ENCODE measurements around the gene GMDS. TPM values are rescaled to one million over a fixed set of nuclear protein-coding genes. Genes with fewer than 3 reads are reported as not detected.

The GMDS gene
- polyA plus RNA-seq, 1 of the 3 experiments (the other 2 are of a cell fraction), result 12.3 TPM

- Histone ChIP-seq H3K9me3 (no peaks in the 10 kb centered on the region), H3K4me3 (ENCODE audit: low read depth in 2 of 2, low read length in 1 of 2) (no peak overlapping the region), H3K79me2 (ENCODE audit: insufficient read depth) (no peaks in the 10 kb centered on the region), H3K4me1 (ENCODE audit: control insufficient read depth in 1 of 2, insufficient read depth in 2 of 2, low read depth in 1 of 2, low read length in 1 of 2) (peaks cover 4 to 12% of the 10 kb centered on the region in 2 experiments; a peak in 2 of 4 replicates), H3K9ac (no peak overlapping the region), H3K4me2 (no peak overlapping the region), H3F3A (replicated peaks; ENCODE audit: insufficient read depth) (no peaks in the 10 kb centered on the region), H3K36me3 (replicated peaks in 1 of 2; ENCODE audit: control insufficient read depth in 1 of 2, insufficient read depth in 2 of 2, low read length in 1 of 2) (no peaks in the 10 kb centered on the region), H4K20me1 (ENCODE audit: insufficient read depth) (no peaks in the 10 kb centered on the region), H3K27ac (ENCODE audit: low read depth in 2 of 2, low read length in 1 of 2) (no peak overlapping the region), H3K9me2 (no peaks in the 10 kb centered on the region), H3K27me3 (ENCODE audit: insufficient read depth) (no peaks in the 10 kb centered on the region), H2AFZ (ENCODE audit: low read depth) (no peak overlapping the region)
- WGBS (ENCODE audit: low lambda C conversion rate), result 72% methylated on average over 2 of the region's 2 CpGs
- CTCF ChIA-PET, result no interaction called here
- TF ChIP-seq NRF1 (IDR thresholded peaks at IDR 0.05; ENCODE audit: low read depth, low read length) (no peak), ELF1 (IDR thresholded peaks at IDR 0.05) (no peak), TEAD4 (IDR thresholded peaks at IDR 0.05; ENCODE audit: borderline replicate concordance, insufficient read depth) (no peak), GABPA (IDR thresholded peaks at IDR 0.05; ENCODE audit: low read depth) (no peak), SMC3 (IDR thresholded peaks at IDR 0.05; ENCODE audit: low read depth, low read length) (no peak)
- DNase-seq, result no peak
- POLR2A ChIA-PET, result no interaction called here
Measured at GRCh38 chr6:2230659-2231277, 14.6 kb downstream of the GMDS start.

- no peak overlapping the region for H2AFZ ChIP-seq (ENCODE audit: low read depth)
- H3K4me2 ChIP-seq, result no peak overlapping the region
- no peak overlapping the region for H3K4me3 ChIP-seq (ENCODE audit: low read depth in 2 of 2, low read length in 1 of 2)
- H3K79me2 ChIP-seq (ENCODE audit: insufficient read depth), result no peaks in the 10 kb centered on the region
- no peaks in the 10 kb centered on the region for H3K9me2 ChIP-seq
- no peaks in the 10 kb centered on the region for H3K36me3 ChIP-seq (replicated peaks in 1 of 2; ENCODE audit: control insufficient read depth in 1 of 2, insufficient read depth in 2 of 2, low read length in 1 of 2)
- 100% methylated on average over 3 of the region's 4 CpGs for WGBS (ENCODE audit: low lambda C conversion rate)
- no peaks in the 10 kb centered on the region for H3K9me3 ChIP-seq
- H3K27me3 ChIP-seq (ENCODE audit: insufficient read depth), result no peaks in the 10 kb centered on the region
- DNase-seq, result no peak
- POLR2A ChIA-PET, result no interaction called here
- no peak for TF ChIP-seq EZH2phosphoT487 (IDR thresholded peaks at IDR 0.05; ENCODE audit: borderline replicate concordance, low read depth)
- no peak for TF ChIP-seq RFX5 (IDR thresholded peaks at IDR 0.05; ENCODE audit: low read length)
- TF ChIP-seq RAD21 (IDR thresholded peaks at IDR 0.05; ENCODE audit: low read length), result no peak
- no peaks in the 10 kb centered on the region for H4K20me1 ChIP-seq (ENCODE audit: insufficient read depth)
- H3K4me1 ChIP-seq (ENCODE audit: control insufficient read depth in 1 of 2, insufficient read depth in 2 of 2, low read depth in 1 of 2, low read length in 1 of 2), result peaks cover 0 to 14% of the 10 kb centered on the region in 2 experiments; a peak in 1 of 4 replicates
- H3K9ac ChIP-seq, result no peak overlapping the region
- H3F3A ChIP-seq (replicated peaks; ENCODE audit: insufficient read depth), result no peaks in the 10 kb centered on the region
- CTCF ChIA-PET, result no interaction called here
- no peak overlapping the region for H3K27ac ChIP-seq (ENCODE audit: low read depth in 2 of 2, low read length in 1 of 2)
Measured at GRCh38 chr6:2229742-2230141, 15.7 kb downstream of the GMDS start.

- no peaks in the 10 kb centered on the region for H3K27me3 ChIP-seq (ENCODE audit: insufficient read depth)
- H3K9ac ChIP-seq, result no peak overlapping the region
- CTCF ChIA-PET, result interaction anchor here (1.0 to 1.3 kb wide), 2 partner anchors 10 to 20 kb away, joined by 3 to 4 read pairs; no protein-coding TSS in a partner anchor
- no peak overlapping the region for H3K27ac ChIP-seq (ENCODE audit: low read depth in 2 of 2, low read length in 1 of 2)
- peaks cover 0 to 14% of the 10 kb centered on the region in 2 experiments; a peak in 1 of 4 replicates for H3K4me1 ChIP-seq (ENCODE audit: control insufficient read depth in 1 of 2, insufficient read depth in 2 of 2, low read depth in 1 of 2, low read length in 1 of 2)
- H3K9me2 ChIP-seq, result no peaks in the 10 kb centered on the region
- H3F3A ChIP-seq (replicated peaks; ENCODE audit: insufficient read depth), result no peaks in the 10 kb centered on the region
- no peaks in the 10 kb centered on the region for H3K36me3 ChIP-seq (replicated peaks in 1 of 2; ENCODE audit: control insufficient read depth in 1 of 2, insufficient read depth in 2 of 2, low read length in 1 of 2)
- POLR2A ChIA-PET, result no interaction called here
- no peak overlapping the region for H3K4me2 ChIP-seq
- no peak for DNase-seq
- no peak overlapping the region for H3K4me3 ChIP-seq (ENCODE audit: low read depth in 2 of 2, low read length in 1 of 2)
- WGBS (ENCODE audit: low lambda C conversion rate), result 78% methylated on average over 4 of the region's 4 CpGs
- H3K9me3 ChIP-seq, result no peaks in the 10 kb centered on the region
- H4K20me1 ChIP-seq (ENCODE audit: insufficient read depth), result no peaks in the 10 kb centered on the region
- no peaks in the 10 kb centered on the region for H3K79me2 ChIP-seq (ENCODE audit: insufficient read depth)
- no peak overlapping the region for H2AFZ ChIP-seq (ENCODE audit: low read depth)
- TF ChIP-seq POLR2AphosphoS5 (IDR thresholded peaks at IDR 0.05; ENCODE audit: low read depth, low read length), result no peak
- no peak for TF ChIP-seq GATA2 (CRISPR knock-in tag; IDR thresholded peaks at IDR 0.05)
- TF ChIP-seq REST (IDR thresholded peaks at IDR 0.05; ENCODE audit: low read depth, low read length), result no peak
- TF ChIP-seq NRF1 (IDR thresholded peaks at IDR 0.05; ENCODE audit: low read depth, low read length), result no peak
- TF ChIP-seq CTCF (IDR thresholded peaks at IDR 0.05), result no peak
- TF ChIP-seq NFIC (IDR thresholded peaks at IDR 0.05; ENCODE audit: borderline replicate concordance), result no peak
- no peak for TF ChIP-seq SIN3A (IDR thresholded peaks at IDR 0.05; ENCODE audit: borderline replicate concordance, low read depth, low read length)
- no peak for TF ChIP-seq GABPA (IDR thresholded peaks at IDR 0.05; ENCODE audit: low read depth)
- TF ChIP-seq RAD21 (IDR thresholded peaks at IDR 0.05; ENCODE audit: low read length), result no peak
- no peak for TF ChIP-seq FOSL2 (IDR thresholded peaks at IDR 0.05; ENCODE audit: borderline replicate concordance, low read depth)
- no peak for TF ChIP-seq TEAD4 (IDR thresholded peaks at IDR 0.05; ENCODE audit: borderline replicate concordance, insufficient read depth)
- no peak for TF ChIP-seq JUND (IDR thresholded peaks at IDR 0.05)
Measured at GRCh38 chr6:2229039-2229438, 16.4 kb downstream of the GMDS start.

Data from SK-N-SH (cell line).